Tongue (tissue), 2 donors: Measurements from ENCODE around the gene PPP2R5C. TPM values are rescaled to one million over a fixed set of nuclear protein-coding genes. Genes with fewer than 3 reads are reported as not detected.
A peak's percentile ranks its signal among the peaks of the same experiment; 100 is the strongest.
"Not testable (repeated sequence)": the region's sequence is repeated elsewhere in the genome, so short reads cannot be mapped to it uniquely, and the experiment has no call there.

Experiments used
- DNase-seq: peaks from one replicate; pipeline ENCODE4 v3.0.0-alpha.2; 2015
- total RNA-seq: library from RNA; depleted of rRNA; stranded (reverse); fragments of >200 nt; gene quantifications from one replicate; pipeline ENCODE4 v1.2.3, GENCODE V29; 2014

Gene PPP2R5C
- total RNA-seq, 1 donor from 2014 or later = 86.2 TPM

DNA sequence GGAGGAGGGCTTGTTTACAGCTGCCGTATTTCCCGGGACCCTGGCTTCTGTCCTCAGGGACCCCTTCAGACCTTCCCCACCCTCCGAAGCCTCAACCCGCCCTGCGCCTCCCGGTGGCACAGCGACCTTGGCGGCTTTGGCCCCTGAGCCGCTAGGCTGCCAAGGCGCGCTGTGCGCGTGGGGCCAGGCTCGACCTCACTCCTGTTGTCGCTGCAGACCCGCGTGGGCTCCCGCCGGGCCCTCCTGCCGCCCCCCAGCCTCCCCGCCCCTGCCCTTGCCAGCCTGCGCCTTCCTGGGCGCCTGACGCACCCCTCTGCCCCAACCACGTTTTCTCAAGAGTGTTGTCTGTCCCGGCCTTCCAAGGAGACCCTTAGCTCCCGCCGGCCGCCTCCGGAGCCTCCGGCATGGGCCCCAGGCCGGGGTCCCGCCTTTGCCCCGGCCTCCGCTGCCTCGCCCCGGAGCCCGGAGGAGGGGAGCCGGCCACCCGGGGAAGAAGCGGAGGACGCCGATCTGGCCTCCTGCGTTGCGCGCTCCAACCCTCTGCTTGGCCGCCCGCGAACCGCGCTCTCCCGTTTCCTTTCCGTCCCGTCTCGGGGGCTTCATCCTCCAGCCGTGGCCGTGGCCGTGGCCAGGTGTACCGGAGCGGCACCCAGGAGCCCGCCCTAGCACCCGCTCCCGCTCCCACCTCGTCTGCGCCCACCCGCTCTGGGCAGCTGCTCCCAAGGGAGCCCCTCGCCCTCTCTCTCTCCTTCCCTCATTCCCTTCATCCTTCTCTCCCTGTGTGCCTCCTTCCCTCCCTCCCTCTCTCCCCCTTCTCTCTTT, 19.9 kb downstream of the PPP2R5C start:
- no peak for DNase-seq

GRCh38 chr14:101783260-101784016, 21.9 kb downstream of the PPP2R5C start:
- DNase-seq = no peak

- no peak for DNase-seq
Measured at GRCh38 chr14:101784631-101785030, 23.1 kb downstream of the PPP2R5C start.

- peak; percentile 81 for DNase-seq
Measured at GRCh38 chr14:101788016-101788635, 26.6 kb downstream of the PPP2R5C start.

- DNase-seq = peak; percentile 69
Measured at GRCh38 chr14:101789222-101789621, 27.7 kb downstream of the PPP2R5C start.

DNA sequence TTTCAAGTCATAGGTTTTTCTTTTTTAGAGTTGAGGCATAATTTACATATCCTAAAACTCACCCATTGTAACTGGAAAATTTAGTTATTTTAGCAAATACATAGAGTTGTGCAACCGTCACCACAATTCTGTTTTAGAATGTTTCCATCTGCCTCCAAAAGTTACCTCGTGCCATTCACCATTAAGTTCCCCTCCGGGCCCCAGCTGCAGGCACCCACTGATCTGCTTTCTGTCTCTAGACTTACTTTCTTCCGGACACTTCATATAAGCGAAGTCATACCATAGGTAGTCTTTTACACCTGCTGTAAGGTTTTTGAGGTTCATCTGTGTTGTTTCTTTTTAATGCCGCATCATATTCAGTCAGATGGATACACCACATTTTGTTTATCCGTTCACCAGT, 28.7 kb downstream of the PPP2R5C start:
- no peak for DNase-seq

DNA sequence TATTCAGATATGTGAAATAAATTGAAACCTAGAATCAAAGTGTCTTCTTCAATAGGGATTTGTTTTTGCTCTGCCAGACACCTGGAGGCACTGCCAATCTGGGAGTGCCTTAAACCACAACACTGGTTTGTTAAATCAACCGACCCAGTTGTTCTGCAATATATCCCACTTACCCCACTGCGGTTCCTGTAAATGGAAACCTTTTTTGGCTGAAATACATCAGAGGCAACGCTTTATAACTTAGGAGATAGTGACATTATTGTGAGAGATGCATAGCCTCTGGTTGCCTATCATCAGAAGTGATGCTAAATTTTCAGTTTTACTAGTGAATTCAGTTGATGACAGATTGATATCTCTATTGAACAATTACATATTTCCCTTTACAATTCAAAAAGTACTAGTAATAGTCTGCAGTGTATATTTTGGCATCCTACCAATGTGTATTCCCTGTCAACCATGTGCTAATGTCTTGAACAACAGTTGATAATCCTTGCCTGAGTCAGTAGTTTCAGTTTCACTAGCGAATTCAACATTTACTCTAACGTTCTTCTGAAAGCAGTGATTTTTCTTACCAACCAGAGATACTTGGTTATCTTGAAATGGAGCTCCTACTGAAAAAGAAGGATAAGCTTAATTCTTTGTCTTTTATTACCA, 30.5 kb downstream of the PPP2R5C start:
- DNase-seq = peak; percentile 45

GRCh38 chr14:101796016-101796415, 34.5 kb downstream of the PPP2R5C start:
- DNase-seq = no peak

GRCh38 chr14:101796479-101796878, 35.0 kb downstream of the PPP2R5C start:
- DNase-seq = no peak

DNA sequence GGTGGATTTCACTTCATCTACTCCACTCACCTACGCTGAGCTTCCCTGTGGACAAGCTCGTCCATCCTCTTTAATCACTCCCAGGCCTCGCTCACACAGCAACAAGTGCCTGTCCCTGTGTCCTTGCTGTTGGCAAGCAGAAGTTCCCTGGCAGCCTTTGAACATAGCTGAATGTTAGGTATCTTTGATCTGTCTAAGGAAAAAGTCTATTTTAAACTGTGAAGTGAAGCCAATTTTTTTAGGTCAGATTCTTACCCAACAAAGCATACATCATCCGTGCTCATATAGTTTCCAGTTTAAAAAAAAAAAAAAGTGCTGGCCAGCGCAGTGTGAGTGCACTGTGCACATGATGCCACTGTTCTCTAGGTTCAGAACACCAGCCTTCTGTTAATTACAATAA, 36.3 kb downstream of the PPP2R5C start:
- no peak for DNase-seq

GRCh38 chr14:101804373-101804772, 42.9 kb downstream of the PPP2R5C start:
- not testable (repeated sequence) for DNase-seq

- DNase-seq = not testable (repeated sequence)
Measured at GRCh38 chr14:101806252-101806651, 44.7 kb downstream of the PPP2R5C start.

DNA sequence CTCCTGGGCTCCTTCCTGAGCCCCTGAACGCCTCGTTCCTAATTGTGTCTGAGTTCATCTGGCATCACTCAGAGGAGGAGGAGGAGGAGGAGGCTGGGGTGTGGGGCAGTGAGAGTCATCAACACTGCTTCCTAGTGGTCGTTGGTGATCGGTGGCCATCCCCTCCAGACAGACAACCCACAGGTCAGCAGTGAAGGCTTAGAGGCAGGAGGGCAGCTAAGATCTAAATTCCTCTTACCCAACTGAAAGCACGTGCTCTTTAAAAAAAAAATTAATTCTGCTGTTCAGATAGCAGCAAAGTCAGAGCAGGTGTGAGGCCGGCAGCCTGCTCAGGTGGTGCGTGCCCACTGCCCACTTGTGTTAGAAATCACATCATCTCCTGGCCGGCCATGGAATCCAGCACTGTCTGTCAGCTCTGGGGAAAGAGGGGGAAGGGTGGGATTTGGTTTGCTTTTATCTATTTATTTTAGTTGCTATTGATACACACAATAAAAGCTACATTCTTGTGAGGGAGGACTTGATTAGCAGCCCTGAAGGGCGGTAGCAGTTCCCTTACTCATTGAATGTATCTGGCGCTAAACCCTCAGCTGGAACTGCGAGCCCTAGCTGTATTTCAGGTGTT, 46.6 kb downstream of the PPP2R5C start:
- no peak for DNase-seq

DNA sequence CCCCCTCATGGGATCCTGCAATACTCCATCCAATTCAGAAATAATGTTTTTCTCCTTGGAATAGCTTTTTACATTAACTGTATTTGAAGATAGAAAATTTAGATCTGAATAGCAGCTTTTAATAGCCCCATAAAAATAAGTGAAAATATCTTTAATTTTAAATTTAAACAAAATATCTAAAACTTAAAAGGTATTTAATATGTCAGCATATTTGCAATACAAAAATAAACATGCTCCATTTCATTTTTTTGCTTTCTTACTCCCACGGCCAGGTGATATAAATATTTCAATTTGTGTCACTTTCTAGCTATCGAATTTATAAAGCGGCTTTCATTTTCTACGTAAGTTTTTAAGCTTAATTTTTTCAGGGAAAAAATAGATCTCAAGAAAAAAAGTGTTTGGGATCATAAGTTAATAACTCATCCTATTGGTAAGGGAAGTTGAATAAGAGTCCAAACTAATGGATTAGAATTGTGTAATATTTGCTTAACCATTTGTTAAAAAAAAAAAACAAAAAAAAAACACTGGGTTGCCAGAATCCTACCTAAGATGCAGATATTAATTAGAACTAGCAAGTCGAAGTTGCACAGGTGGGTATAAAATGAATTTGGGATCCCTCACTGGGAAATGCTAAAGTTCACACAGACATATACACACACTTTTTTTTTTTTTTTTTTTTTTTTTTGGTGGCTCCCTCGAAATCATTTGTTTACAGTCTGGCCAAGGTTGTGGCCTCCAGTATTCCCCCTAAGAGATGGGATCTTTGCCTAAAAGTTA, 47.6 kb downstream of the PPP2R5C start:
- no peak for DNase-seq

- peak; percentile 98 for DNase-seq
Measured at GRCh38 chr14:101809671-101810514, 48.4 kb downstream of the PPP2R5C start.

- DNase-seq = no peak
Measured at GRCh38 chr14:101810897-101811621, 49.5 kb downstream of the PPP2R5C start.

DNA sequence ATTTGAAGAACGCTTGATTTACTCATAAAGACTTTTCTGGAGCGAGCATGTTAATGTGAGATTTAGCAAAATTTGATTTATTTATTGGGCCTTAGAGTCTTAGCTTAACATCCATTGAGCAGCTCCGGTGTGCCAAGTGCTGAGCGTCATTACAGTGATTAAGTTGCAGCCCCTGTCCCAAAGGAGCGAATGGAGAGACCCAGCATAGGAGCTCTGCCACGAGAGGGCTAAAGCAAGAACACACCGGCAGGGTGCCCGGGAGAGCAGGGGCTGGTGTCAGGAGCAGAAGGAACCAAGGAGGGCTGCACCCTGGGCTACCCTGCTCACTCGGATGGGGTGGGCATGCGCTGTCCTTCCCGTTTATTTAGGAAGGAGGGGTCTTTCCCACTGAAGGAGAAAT, 50.6 kb downstream of the PPP2R5C start:
- DNase-seq = no peak

DNA sequence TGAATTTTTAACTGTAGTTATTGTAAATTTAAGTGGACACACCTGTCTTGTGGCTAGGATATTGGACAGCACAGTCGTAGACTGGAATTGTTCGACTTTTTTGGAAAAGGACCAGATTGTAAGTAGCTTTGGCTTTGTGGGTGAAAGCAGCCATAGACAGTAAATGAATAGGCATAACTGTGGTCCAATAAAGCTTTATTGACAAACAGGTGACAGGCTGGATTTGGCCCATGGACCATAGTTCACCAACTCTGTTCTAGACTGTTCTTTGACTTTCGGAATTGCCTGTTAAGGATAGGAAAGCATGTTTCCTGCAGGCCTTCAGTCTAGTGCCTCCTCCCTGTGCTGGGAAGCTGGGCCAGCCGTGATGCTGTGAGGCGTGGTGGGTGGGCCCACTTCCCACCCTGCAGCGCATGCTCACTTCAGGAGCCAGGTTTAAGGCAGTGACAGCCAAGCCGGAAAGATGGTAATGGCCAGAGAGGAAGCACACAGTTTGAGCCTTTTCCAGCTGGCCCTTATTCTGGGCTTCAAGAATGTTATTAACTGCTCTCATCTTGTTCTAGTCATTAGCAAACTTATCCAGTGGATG, 51.8 kb downstream of the PPP2R5C start:
- DNase-seq = no peak

DNA sequence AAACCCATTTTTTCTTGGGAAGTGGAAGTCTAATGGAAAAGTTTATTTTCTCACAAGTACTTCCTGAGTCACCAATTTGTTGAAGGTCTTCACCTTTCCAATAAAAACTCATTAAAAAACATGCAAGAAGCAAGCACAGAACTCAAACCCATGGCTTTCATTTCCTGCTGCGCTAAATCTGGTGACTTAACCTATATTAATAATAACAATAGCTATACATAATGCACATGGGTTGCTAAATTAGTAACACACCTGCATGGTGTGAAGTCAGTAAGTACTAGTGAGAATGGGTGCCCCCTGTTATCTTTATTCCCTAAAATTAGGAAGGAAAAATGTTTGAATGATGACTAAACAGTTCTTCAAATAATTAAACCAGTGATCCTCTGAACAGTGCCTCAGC, 52.3 kb downstream of the PPP2R5C start:
- DNase-seq = no peak
